22Rv1 (cell line): Measurements from ENCODE around the gene ARHGDIA.

Experiments used
- H3K27ac ChIP-seq: fragments of 450-650 bp; 2 replicates; pipeline ENCODE4 v1.5.1; 2017
- ZFX ChIP-seq: fragments of 450-650 bp; IDR thresholded peaks from 2 replicates; pipeline ENCODE4 v1.6.1; 2017; ENCODE audit warnings: antibody characterized with exemption, borderline replicate concordance
- TF ChIP-seq, protein P1 (sequence below): fragments of 450-650 bp; IDR thresholded peaks from 2 replicates; pipeline ENCODE4 v1.5.1; 2017; ENCODE audit warnings: mild to moderate bottlenecking

The ARHGDIA gene

DNA sequence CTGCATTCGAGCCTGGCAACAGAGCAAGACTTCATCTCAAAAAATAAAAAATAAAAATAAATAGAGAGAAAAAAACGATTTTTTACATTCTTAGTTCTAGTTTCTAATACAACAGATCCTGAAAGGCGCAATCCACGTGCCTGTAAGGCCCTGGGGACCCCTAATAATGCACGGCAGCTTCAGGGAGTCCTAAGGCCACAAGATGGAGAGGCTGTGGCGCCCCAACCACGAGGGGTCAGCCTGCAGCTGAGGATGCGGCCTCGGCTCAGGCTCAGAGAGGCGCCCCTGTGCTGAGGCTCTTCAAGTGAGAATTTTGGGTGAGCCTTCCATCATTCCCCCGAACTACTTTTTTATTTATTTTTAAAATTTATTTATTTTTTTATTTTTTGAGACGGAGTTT, 21.7 kb downstream of the ARHGDIA start:
- no peak for TF ChIP-seq ZFX
- TF ChIP-seq, protein P1, sequence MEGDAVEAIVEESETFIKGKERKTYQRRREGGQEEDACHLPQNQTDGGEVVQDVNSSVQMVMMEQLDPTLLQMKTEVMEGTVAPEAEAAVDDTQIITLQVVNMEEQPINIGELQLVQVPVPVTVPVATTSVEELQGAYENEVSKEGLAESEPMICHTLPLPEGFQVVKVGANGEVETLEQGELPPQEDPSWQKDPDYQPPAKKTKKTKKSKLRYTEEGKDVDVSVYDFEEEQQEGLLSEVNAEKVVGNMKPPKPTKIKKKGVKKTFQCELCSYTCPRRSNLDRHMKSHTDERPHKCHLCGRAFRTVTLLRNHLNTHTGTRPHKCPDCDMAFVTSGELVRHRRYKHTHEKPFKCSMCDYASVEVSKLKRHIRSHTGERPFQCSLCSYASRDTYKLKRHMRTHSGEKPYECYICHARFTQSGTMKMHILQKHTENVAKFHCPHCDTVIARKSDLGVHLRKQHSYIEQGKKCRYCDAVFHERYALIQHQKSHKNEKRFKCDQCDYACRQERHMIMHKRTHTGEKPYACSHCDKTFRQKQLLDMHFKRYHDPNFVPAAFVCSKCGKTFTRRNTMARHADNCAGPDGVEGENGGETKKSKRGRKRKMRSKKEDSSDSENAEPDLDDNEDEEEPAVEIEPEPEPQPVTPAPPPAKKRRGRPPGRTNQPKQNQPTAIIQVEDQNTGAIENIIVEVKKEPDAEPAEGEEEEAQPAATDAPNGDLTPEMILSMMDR = no peak
- H3K27ac ChIP-seq = no peak overlapping the region

DNA sequence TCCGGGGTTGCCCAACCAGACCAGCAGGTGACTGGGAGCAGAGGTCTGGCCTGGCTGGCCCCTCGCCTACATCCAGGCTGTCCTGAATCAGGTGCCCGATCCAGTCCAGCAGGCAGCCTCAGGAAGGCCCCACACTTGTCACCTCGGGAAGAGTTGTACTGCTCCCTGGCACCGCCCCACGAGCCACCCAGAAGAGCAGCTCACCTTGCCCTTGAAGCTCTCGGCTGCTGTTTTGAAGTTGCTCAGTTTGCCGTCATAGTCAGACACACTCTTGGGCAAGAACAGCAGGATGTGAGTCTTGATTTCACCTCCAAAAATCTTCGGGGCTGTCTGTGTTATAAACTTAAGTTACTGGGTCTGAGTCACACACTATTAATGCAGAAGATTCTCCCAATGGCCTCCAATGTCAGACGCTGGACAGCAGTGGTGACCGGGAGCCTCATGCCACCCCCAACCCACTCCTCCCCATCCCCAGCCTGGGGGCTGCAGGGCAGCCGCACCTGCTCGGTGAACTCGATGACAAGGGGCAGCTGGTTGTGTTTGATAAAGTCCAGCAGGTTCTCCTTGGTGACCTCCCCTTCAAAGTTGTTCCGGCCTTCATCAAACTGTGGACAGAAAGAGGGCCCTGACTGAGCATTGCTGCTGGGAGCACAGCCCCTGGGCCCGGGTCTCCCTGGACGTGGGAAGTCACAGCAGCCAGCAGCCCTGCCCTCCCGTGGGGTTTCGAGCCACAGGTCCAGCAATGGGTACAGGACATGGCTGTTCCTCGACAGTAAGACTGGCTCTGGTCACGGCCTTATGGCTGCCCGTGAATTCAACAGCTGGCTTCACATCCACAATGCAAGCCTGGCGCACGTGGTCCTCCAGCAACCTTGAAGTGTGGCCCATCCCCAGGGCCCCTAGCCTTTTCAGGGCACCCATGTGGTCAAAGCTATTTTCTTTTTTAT, 24.1 kb downstream of the ARHGDIA start:
- no peak for TF ChIP-seq ZFX
- TF ChIP-seq, protein P1 = no peak
- no peak overlapping the region for H3K27ac ChIP-seq

DNA sequence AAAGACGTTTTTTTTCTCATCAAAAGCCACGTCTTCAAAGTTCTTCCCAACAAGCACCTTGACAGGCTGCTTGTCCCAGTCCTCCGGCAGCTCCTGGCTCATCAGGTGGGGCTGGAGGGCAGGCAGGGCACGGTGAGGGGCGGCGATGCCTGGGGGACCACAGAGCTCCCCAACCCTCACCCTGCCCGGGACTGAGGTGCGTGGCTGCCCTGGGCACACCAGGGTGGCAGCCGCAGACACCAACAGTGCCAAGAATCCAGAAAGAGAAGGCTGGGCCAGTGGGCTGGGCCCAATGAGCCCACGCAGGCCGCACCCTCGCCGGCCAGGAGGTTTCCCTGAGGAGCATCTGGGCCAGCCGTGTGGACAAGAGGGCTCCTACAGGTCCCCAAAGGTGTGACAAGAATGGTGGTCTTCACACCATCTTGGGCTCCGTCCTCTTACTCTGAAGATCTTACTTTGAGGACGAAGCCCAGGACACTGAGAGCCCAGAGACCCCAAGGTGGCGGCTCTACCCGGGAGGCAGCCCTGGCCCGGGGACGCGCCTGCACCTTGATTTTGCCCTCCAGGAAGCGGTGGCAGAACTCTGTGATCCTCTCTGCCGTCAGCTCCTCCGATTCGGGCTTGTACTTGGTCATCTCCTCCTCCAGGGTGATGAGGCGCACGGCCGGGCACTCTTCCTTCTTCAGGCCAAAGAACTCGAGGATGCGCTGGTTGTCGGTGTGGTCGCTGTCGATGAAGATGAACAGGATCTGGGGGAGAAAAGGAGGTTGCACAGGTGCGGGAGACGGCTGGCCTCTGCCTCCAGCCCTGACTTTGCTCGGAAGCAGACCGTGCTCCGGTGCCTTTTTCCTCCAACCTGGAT, 25.0 kb downstream of the ARHGDIA start:
- no peak overlapping the region for H3K27ac ChIP-seq
- TF ChIP-seq ZFX = no peak
- TF ChIP-seq, protein P1 = no peak

DNA sequence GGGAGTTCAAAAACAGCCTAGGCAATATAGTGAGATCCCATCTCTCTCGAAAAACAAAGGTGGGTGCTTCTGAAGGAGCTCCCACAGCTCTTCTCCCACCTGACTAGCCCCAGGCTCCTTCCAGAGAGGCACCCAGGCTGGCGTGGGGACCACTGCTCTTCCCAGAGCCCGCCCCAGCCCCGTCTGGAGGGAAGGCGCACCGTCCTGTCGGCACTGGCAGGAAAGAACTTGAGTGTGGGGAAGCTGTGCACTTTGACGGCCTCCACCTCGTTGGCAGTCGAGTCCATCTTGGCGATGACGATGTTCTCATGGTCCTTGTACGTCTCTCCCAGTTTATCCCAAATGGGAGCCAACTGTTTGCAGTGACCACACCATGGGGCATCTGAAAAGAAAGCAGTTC, 25.8 kb downstream of the ARHGDIA start:
- TF ChIP-seq ZFX = no peak
- TF ChIP-seq, protein P1 = no peak
- H3K27ac ChIP-seq = no peak overlapping the region

DNA sequence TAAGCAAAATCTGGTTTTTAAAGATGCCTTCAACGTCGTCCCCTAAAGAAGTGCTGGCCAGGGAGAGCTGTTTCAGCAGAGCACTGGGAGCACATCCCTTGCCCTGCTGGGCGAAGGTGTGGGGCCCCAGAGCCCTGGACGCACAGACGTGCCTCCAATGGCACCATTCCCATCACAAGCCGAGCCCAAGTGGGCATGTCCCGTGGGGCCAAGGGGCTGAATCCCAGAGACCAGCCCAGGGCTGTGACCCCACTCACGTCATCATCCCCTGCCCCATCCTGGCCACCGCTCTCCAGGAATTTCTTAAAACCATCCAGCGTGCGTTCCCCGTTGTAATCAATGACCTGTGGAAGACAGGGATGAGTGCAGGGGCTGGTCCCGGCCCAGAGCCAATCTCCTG, 26.2 kb downstream of the ARHGDIA start:
- H3K27ac ChIP-seq = no peak overlapping the region
- TF ChIP-seq ZFX = no peak
- TF ChIP-seq, protein P1 = no peak

DNA sequence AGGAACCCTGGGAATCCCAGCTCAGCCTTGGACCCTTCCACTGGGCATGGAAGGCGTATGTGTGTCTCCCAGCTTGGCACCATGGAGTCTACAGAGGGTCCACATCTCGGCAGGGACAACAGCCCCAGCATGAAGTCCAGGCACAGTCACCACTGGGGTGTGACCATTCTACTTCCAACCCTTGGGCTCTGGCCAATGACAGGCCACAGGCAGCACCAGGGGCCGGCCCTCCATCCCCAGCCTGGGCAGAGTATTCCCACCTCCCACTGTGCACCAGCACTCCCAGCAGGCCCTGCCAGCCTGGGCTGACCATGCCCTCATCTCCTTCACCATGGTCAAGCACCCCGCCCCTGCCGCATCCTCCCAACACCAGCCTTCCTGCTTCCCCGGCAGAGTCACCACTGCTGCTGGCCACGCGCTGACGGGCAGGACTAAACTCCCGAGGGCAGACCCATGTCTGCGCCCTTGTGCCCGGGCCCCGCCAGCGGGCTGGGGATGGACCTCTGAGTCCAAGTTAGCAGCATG, 26.7 kb downstream of the ARHGDIA start:
- TF ChIP-seq ZFX = no peak
- TF ChIP-seq, protein P1 = no peak
- no peak overlapping the region for H3K27ac ChIP-seq
